Spinal cord (tissue), 10 donors: Measurements from ENCODE around the gene MARCHF7. TPM values are rescaled to one million over a fixed set of nuclear protein-coding genes. Genes with fewer than 3 reads are reported as not detected.
"Not testable (repeated sequence)": the region's sequence is repeated elsewhere in the genome, so short reads cannot be mapped to it uniquely, and the experiment has no call there.

Experiments used
- DNase-seq, 6 donors: peaks; one replicate each; pipeline versions ENCODE4 v3.0.0 to v3.0.0-alpha.2; 2013 to 2015; ENCODE audit warnings: low spot score in 6 of 6, low read depth in 4 of 6
- H3K27ac ChIP-seq: one replicate; pipeline ENCODE4 v1.5.1; 2013; ENCODE audit warnings: low read depth, low read length, control low read depth
- H3K27me3 ChIP-seq: one replicate; pipeline ENCODE4 v1.6.1; 2013; ENCODE audit warnings: low read length; ENCODE audit not compliant: control insufficient read depth, insufficient read depth
- H3K36me3 ChIP-seq: one replicate; pipeline ENCODE4 v1.6.1; 2013; ENCODE audit warnings: low read length; ENCODE audit not compliant: control insufficient read depth, insufficient read depth
- H3K4me1 ChIP-seq: one replicate; pipeline ENCODE4 v1.6.1; 2013; ENCODE audit warnings: low read length; ENCODE audit not compliant: control insufficient read depth, insufficient read depth
- H3K4me3 ChIP-seq: one replicate; pipeline ENCODE4 v1.5.1; 2013; ENCODE audit warnings: low read depth, low read length, control low read depth
- H3K9me3 ChIP-seq: one replicate; pipeline ENCODE4 v1.6.1; 2013; ENCODE audit warnings: low read length; ENCODE audit not compliant: control insufficient read depth, insufficient read depth
- WGBS: methylation state at CpG from one replicate; pipeline ENCODE4 v1.1.5; 2013; ENCODE audit warnings: missing lambda C conversion rate; ENCODE audit not compliant: insufficient coverage; 5-methylcytosine and 5-hydroxymethylcytosine counted together
- polyA plus RNA-seq, 2 donors: library from polyadenylated mRNA; unstranded; fragments of 120-200 nt; gene quantifications; one replicate each; pipeline ENCODE4 v1.2.1, GENCODE V29; 2013; ENCODE audit not compliant: insufficient read length in 2 of 2
- total RNA-seq, 2 donors: library from RNA; depleted of rRNA in 1 of 2; stranded (reverse); fragments of 120-200 nt in 1 of 2; fragments of >200 nt in 1 of 2; gene quantifications; one replicate each; pipeline versions ENCODE4 v1.2.3 to v1.2.4, GENCODE V29; 2013 to 2014
- donor health status: healthy.

MARCHF7 gene
- total and polyA plus RNA-seq, 4 donors, result 82.1 to 141 (median 106) TPM

DNA sequence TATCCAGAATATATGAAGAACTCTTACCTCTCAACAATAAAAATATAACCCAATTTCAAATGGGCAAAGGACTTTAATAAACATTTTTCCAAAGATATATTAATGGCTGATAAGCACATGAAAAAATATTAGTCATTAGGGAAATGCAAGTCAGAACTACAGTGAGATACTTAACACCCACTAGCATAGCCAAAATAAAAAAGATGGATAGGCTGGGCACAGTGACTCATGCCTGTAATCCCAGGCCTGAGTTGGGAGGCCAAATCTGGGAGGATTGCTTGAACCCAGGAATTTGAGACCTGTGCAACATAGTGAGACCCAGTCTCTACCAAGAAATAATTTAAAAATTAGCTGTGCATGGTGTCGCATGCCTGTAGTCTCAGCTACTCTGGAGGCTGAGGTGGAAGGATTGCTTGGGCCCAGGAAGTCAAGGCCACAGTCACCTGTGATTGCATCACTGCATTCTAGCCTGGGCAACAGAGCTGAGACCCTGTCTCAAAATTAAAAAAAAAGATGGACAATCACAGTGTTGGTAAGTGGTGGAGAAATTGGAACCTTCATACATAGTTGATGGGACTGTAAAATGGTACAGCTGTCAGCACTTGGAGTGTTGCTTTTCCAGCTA is 25.1 kb downstream of the MARCHF7 start:
- 100% methylated on average over 1 of the region's 1 CpG for WGBS
- Histone ChIP-seq H3K27ac (no peak overlapping the region), H3K36me3 (peaks cover 22% of the 10 kb centered on the region), H3K4me1 (no peaks in the 10 kb centered on the region), H3K9me3 (no peaks in the 10 kb centered on the region), H3K4me3 (no peak overlapping the region), H3K27me3 (no peaks in the 10 kb centered on the region)
- DNase-seq, result no peak

DNA sequence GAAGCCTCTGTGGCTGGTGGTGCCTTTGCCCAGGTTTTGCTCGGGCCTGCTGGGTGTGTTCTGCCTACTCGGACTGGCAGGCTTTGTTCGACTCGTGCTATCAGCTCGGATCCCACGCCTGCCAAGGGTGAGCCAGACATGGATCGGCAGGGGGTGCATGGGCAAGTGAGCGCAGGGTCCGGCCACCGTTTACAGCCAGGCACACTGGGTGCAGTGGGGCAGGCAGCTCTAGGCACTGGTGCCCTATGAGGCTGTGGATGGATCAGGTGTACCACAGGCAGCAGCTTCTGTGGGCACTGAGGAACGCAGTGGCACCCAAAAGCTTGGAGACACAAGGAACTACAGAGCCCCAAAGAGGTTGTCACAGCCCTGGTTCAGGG is 25.6 kb downstream of the MARCHF7 start:
- Histone ChIP-seq H3K27ac (no peak overlapping the region), H3K4me1 (no peaks in the 10 kb centered on the region), H3K9me3 (no peaks in the 10 kb centered on the region), H3K27me3 (no peaks in the 10 kb centered on the region), H3K36me3 (peaks cover 22% of the 10 kb centered on the region), H3K4me3 (no peak overlapping the region)
- DNase-seq, result no peak
- WGBS, result 98% methylated on average over 11 of the region's 11 CpGs

DNA sequence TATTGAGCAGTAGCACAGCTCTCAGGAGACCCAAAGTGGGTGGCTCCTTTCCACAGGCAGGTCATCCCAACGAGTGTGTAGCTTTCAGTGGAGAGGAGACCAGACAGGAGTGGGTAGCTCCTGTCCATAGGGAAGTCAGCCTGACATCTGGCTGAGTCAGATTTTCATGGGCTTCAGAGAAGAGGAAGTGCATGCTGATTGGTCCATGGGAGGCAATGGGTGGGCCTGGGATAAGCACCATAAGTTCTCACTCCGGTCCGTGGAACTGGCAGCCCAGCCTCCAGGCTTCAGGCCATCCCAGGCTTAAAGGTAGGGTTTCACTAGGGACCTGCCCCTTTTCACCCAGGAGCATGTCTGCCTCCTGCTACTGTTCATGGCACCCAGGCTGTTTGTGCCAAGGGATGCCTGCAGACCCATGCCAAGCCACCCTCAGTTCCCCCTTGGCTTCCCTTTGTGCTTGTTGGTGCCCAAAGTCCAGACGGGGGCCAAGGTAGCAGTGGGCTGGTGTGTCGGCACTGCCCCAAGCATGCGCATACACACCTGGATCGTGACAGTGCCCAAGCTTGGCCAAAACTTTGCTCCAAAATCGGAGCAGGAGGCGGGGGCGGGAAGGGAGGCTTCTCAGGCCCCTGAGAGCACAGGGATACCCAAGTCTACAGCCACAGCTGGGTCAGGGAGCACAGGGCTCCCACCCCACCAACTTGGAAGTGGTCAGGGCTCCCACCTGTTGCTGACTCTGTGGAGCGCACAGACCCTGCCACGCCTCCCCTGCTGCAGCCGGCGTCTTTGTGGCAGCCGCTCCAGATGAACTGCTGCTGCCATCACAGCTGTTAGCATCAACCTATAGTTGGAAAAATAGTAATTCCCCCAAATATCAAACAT is 26.4 kb downstream of the MARCHF7 start:
- DNase-seq, result no peak
- Histone ChIP-seq H3K27ac (no peak overlapping the region), H3K36me3 (peaks cover 24% of the 10 kb centered on the region), H3K27me3 (no peaks in the 10 kb centered on the region), H3K4me3 (no peak overlapping the region), H3K9me3 (no peaks in the 10 kb centered on the region), H3K4me1 (no peaks in the 10 kb centered on the region)
- WGBS, result 93% methylated on average over 10 of the region's 15 CpGs

DNA sequence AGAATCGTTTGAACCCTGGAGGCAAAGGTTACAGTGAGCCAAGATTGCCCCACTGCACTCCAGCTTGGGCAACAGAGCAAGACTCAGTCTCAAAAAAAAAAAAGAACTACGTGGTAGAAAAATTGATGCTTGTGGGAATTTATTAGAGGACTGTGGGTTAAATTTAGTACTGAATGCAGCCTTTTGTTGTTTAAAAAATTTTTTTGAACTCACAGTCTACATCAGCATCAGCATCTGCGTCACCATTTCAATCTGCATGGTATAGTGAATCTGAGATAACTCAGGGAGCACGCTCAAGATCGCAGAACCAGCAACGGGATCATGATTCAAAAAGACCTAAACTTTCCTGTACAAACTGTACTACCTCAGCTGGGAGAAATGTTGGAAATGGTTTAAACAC is 30.5 kb downstream of the MARCHF7 start:
- Histone ChIP-seq H3K36me3 (peaks cover 31% of the 10 kb centered on the region), H3K9me3 (no peaks in the 10 kb centered on the region), H3K4me3 (no peak overlapping the region), H3K4me1 (no peaks in the 10 kb centered on the region), H3K27me3 (no peaks in the 10 kb centered on the region), H3K27ac (no peak overlapping the region)
- DNase-seq, result no peak
- 100% methylated on average over 1 of the region's 6 CpGs for WGBS

DNA sequence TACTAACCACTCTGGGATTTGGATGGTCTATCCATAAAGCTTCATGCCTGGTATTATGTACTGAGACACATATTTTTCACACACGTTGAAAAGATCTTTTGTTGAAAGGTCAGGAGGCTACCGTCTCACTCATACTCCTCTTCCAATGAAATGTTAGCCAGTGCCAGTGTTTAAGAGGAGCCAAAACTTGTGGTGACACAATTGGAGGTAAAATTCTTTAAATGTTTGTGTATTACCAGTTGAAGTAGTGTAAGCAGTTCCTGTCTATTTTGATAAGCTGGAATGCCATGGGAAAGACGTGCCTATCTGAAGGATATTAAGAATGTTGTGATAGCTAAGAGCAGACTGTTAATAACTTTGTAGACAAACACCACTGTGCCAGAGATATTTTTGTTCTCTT is 32.1 kb downstream of the MARCHF7 start:
- H3K36me3 ChIP-seq, result peaks cover 19% of the 10 kb centered on the region
- WGBS, result no CpG with 5 or more reads among the region's 3 CpGs

DNA sequence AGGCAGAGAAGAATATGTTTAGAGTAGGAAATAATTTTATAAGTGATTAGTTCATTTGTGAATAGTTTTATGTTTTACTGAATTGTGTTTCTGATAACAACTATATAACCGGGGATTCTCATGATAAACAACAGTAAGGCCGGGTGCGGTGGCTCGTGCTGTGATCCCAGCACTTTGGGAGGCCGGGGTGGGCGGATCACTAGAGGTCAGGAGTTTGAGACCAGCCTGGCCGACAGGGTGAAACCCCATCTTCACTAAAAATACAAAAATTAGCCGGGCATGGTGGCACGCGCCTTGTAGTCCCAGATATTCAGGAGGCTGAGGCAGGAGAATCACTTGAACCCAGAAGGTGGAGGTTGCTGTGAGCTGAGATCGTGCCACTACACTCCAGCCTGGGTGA is 32.9 kb downstream of the MARCHF7 start:
- H3K4me1 ChIP-seq, H3K9me3 ChIP-seq, DNase-seq, H3K27ac ChIP-seq, H3K27me3 ChIP-seq, H3K4me3 ChIP-seq: not testable (repeated sequence)
- H3K36me3 ChIP-seq, result peaks cover 22% of the 10 kb centered on the region
- WGBS, result no CpG with 5 or more reads among the region's 11 CpGs

More for the DNA sequence above, 32.1 kb downstream of the MARCHF7 start:
- no peak overlapping the region for H3K4me3 ChIP-seq
- no peaks in the 10 kb centered on the region for H3K4me1 ChIP-seq
- DNase-seq, result no peak
- H3K27me3 ChIP-seq, result no peaks in the 10 kb centered on the region
- H3K9me3 ChIP-seq, result no peaks in the 10 kb centered on the region
- H3K27ac ChIP-seq, result no peak overlapping the region

DNA sequence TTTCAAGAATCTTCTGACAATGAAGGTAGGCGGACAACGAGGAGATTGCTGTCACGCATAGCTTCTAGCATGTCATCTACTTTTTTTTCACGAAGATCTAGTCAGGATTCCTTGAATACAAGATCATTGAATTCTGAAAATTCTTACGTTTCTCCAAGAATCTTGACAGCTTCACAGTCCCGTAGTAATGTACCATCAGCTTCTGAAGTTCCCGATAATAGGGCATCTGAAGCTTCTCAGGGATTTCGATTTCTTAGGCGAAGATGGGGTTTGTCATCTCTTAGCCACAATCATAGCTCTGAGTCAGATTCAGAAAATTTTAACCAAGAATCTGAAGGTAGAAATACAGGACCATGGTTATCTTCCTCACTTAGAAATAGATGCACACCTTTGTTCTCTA is 35.8 kb downstream of the MARCHF7 start:
- no peaks in the 10 kb centered on the region for H3K4me1 ChIP-seq
- H3K9me3 ChIP-seq, result no peaks in the 10 kb centered on the region
- peaks cover 24% of the 10 kb centered on the region for H3K36me3 ChIP-seq
- no peaks in the 10 kb centered on the region for H3K27me3 ChIP-seq
- 97% methylated on average over 9 of the region's 9 CpGs for WGBS
- DNase-seq, result no peak
- H3K4me3 ChIP-seq, result no peak overlapping the region
- H3K27ac ChIP-seq, result no peak overlapping the region

DNA sequence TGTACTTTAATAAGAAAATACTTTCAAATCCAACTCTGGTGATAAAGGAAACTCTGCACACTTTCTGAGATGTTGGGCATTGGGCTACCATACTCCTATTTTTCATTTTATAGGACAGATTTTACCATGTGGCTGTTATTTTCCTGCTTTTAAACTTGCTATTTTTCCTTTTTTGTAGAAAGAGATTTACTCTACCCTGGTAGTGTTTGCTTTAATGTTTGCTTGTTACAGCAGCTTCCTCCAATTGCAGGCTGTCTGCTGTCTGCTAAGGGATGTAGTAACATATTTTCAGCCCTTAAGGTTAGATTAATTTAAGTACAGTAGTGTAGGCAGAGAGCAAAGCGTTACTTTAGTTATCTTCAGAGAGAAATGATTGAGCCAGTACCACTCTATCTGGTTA is 38.6 kb downstream of the MARCHF7 start:
- Histone ChIP-seq H3K4me3 (no peak overlapping the region), H3K27ac (no peak overlapping the region), H3K36me3 (peaks cover 18% of the 10 kb centered on the region), H3K27me3 (no peaks in the 10 kb centered on the region), H3K4me1 (no peaks in the 10 kb centered on the region), H3K9me3 (no peaks in the 10 kb centered on the region)
- no peak for DNase-seq
- WGBS, result no CpG with 5 or more reads among the region's 1 CpG

DNA sequence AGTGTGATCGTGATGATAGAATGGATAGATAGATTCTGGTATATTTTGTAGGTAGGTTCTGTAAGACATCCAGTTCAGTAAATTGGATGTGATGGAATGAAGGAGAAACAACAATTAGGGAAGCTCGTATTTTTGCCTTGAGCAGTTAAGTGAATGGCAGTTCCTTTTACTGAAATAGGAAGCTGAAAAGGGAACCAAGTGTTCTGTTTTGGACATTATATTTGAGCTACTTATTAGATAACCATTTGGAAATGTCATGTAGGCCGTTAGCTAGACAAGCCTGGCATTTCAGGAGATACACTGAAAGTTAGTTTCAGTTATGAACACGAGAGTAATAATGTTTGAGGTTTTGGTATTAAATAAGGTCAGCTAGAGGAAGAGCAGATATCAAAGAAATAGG is 41.5 kb downstream of the MARCHF7 start:
- no peak overlapping the region for H3K27ac ChIP-seq

DNA sequence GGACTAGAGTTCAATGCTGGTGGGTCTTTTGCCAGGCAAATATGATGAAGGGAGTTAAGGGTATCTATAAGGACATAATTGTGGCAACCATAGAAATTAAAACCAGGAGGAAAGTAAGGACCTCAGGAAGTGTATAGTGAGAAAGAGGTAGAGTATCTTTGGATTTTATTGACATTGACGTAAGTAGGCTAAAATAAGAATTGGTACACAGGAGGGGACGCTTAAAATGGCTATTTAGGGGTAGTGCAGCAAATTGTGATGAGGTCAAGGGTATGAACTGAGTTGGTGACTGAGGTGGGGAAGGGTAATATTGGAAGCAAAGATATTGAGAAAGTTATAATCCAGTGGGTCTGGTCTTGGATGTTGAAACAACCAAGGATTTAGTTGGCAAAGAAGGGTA is 42.7 kb downstream of the MARCHF7 start:
- no peaks in the 10 kb centered on the region for H3K27me3 ChIP-seq
- H3K36me3 ChIP-seq, result peaks cover 19% of the 10 kb centered on the region
- no peaks in the 10 kb centered on the region for H3K9me3 ChIP-seq
- DNase-seq, result no peak
- H3K4me1 ChIP-seq, result no peaks in the 10 kb centered on the region
- no peak overlapping the region for H3K4me3 ChIP-seq
- H3K27ac ChIP-seq, result no peak overlapping the region
- 93% methylated on average over 2 of the region's 2 CpGs for WGBS

More for the DNA sequence above, 41.5 kb downstream of the MARCHF7 start:
- Histone ChIP-seq H3K4me1 (no peaks in the 10 kb centered on the region), H3K27me3 (no peaks in the 10 kb centered on the region), H3K4me3 (no peak overlapping the region), H3K9me3 (no peaks in the 10 kb centered on the region), H3K36me3 (peaks cover 19% of the 10 kb centered on the region)
- DNase-seq, result no peak
- WGBS, result 94% methylated on average over 4 of the region's 4 CpGs
